ENCODE results near the gene MUC5B.

DNA sequence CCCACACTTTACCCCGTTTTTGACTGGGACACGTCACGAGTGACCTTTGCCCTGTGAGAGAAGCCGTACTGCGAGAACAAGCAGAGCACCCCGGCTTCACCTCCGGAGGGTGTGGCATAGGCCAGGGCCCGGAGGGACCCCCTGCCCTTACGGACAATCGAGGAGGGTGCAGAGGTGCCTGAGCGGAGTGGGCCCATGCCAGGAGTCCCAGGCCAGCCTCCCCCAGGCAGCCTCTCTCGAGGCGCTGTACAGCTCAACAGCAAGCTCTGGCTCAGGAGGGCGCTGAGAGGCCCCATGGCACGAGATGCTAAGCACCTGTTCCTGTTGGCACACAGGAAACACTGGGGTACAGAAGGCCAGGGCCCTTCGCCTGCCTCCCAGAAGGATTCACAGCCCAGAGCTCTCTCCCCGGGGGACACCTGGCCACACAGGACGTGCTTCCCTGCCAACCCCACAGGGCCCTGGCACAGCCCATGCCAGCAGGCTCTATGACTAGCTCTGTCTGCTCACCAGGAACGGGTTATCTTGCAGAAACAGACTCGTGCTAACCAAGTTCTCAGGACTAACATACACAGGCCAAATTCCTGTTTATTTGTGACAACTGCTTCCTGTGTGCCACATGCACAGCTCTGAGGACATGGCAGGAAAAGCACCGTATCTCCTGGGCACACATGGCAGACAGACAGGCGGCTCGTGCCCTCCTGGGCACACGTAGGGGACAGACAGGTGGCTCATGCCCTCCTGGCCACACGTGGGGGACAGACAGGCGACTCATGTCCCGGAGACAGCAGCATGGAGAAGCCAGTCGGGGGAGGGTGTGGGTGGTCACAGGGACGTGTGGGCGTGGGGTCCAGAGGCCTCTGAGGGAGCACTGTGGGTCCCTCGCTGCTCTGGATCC, 75.0 kb downstream of the MUC5B start:
- TF ChIP-seq, protein P1, sequence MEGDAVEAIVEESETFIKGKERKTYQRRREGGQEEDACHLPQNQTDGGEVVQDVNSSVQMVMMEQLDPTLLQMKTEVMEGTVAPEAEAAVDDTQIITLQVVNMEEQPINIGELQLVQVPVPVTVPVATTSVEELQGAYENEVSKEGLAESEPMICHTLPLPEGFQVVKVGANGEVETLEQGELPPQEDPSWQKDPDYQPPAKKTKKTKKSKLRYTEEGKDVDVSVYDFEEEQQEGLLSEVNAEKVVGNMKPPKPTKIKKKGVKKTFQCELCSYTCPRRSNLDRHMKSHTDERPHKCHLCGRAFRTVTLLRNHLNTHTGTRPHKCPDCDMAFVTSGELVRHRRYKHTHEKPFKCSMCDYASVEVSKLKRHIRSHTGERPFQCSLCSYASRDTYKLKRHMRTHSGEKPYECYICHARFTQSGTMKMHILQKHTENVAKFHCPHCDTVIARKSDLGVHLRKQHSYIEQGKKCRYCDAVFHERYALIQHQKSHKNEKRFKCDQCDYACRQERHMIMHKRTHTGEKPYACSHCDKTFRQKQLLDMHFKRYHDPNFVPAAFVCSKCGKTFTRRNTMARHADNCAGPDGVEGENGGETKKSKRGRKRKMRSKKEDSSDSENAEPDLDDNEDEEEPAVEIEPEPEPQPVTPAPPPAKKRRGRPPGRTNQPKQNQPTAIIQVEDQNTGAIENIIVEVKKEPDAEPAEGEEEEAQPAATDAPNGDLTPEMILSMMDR (IDR thresholded peaks at IDR 0.05): no peak
- TF ChIP-seq POLR2A (IDR thresholded peaks at IDR 0.05): no peak

Measured in testis (tissue), 2 donors.